DND-41 (cell line): ENCODE data around the gene SLC30A3.

Source experiments
- EZH2 ChIP-seq: IDR thresholded peaks from 3 replicates; pipeline ENCODE4 v1.6.1; 2012; ENCODE audit warnings: borderline replicate concordance, low read depth, mild to moderate bottlenecking, moderate library complexity, low read length, inconsistent platforms; ENCODE audit not compliant: severe bottlenecking
- TF ChIP-seq, protein P1 (sequence below): IDR thresholded peaks from 2 replicates; pipeline ENCODE4 v1.5.1; 2012; ENCODE audit warnings: borderline replicate concordance, low read length, moderate library complexity, mild to moderate bottlenecking; ENCODE audit not compliant: poor library complexity, severe bottlenecking; ENCODE audit errors: extremely low read depth

DNA sequence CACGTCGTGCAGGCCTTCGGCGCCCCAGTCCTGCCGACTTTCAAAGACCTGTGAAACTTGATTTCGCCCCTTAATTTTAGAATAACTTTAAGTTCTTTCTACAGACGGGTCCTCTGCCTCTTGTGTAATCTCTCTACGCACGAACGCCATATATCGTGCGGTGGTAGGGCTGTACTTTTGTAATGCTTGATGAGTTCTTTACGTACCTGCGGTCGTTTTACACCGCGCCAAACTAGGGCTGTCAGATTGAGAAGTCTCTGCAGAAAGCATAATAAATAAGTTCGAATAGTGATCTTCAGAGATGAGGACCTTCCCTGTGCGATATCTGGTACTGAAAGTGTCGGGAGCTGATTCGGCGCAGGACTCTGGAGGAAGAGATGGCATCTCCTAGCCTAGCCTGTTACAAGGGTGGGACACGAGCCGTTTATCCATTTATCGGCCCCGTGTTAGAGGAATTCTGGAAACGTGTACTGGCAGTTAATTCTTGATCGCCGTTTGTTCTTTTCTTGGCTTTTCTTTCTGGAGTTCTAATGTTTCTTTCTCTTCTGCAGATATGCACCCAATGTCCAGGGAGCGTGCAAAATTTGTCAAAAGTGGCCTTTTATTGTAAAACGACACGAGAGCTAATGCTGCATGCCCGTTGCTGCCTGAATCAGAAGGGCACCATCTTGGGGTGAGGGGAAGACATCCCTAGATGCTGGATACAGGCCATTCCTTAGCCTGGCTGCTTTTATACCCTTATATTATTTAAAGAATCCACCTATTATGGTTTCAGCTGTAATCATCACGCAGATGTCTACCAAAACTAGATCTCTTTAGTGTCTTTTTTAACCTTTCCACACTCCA is 50.0 kb downstream of the SLC30A3 start:
- TF ChIP-seq EZH2, result no peak
- TF ChIP-seq, protein P1, sequence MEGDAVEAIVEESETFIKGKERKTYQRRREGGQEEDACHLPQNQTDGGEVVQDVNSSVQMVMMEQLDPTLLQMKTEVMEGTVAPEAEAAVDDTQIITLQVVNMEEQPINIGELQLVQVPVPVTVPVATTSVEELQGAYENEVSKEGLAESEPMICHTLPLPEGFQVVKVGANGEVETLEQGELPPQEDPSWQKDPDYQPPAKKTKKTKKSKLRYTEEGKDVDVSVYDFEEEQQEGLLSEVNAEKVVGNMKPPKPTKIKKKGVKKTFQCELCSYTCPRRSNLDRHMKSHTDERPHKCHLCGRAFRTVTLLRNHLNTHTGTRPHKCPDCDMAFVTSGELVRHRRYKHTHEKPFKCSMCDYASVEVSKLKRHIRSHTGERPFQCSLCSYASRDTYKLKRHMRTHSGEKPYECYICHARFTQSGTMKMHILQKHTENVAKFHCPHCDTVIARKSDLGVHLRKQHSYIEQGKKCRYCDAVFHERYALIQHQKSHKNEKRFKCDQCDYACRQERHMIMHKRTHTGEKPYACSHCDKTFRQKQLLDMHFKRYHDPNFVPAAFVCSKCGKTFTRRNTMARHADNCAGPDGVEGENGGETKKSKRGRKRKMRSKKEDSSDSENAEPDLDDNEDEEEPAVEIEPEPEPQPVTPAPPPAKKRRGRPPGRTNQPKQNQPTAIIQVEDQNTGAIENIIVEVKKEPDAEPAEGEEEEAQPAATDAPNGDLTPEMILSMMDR, result no peak
